ENCODE results near the gene FMO2.

DNA sequence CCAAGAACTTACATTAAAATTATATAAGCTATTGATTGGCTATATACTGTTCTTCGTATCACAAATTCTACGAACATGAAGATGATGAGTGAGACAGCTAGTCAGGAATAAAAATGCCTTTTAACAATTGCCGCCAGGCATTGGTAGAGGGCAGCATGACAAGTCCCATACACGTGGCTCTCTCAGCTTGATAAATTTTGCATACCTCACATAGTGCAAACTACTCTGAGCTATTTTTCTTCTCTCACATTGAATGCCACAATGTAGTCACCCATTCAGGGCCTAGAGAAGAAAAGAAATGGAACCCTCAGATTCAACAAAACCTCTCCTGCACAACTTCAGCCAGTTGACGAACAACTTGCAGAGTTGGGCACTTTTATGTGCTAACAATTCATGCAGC lies 27.0 kb upstream of the FMO2 start:
- TF ChIP-seq CTCF (IDR thresholded peaks at IDR 0.05) (no peak), POLR2AphosphoS5 (IDR thresholded peaks at IDR 0.05; ENCODE audit: insufficient read depth in 1 of 2, low read depth in 1 of 2) (no peak)

Data from vagina (tissue), 2 donors.